Measurements from ENCODE around the gene CCDC18. TPM values are rescaled to one million over a fixed set of nuclear protein-coding genes. Genes with fewer than 3 reads are reported as not detected.
"Not testable (repeated sequence)": the region's sequence is repeated elsewhere in the genome, so short reads cannot be mapped to it uniquely, and the experiment has no call there.

CCDC18 gene
- total RNA-seq, 1 experiment from 2014 or later = 10.5 TPM

DNA sequence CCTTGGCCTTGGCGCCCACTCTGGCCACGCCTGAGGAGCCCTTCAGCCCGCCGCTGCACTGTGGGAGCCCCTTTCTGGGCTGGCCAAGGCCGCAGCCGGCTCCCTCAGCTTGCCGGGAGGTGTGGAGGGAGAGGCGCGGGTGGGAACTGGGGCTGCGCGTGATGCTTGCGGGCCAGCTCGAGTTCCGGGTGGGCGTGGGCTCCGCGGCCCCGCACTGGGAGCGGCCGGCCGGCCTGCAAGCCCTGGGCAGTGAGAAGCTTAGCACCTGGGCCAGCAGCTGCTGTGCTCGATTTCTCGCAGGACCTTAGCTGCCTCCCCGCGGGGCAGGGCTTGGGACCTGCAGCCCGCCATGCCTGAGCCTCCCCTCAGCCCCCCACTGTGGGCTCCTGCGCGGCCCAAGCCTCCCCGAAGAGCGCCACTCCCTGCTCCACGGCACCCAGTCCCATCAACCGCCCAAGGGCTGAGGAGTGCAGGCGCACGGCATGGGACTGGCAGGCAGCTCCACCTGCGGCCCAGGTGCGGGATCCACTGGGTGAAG, 10.3 kb upstream of the CCDC18 start:
- not testable (repeated sequence) for DNase-seq (ENCODE audit: extremely low read depth, low read depth)

GRCh38 chr1:93171549-93172034, 8.9 kb upstream of the CCDC18 start:
- no peak for DNase-seq (ENCODE audit: extremely low read depth, low read depth)

- no peak for DNase-seq (ENCODE audit: extremely low read depth, low read depth)
Observed at GRCh38 chr1:93172778-93173177, 7.7 kb upstream of the CCDC18 start.

DNA sequence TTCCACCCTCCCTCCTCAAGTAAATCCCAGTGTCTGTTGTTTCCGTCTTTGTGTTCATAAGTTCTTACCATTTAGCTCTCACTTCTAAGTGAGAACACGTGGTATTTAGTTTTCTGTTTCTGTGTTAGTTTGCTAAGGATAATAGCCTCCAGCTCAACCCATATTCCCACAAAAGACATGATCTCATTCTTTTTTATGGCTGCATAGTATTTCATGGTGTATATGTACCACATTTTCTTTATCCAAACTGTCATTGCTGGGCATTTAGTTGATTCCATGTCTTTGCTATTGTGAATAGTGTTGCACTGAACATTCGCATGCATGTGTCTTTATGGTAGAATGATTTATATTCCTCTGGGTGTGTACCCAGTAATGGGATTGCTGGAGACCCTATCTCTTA, 5.9 kb upstream of the CCDC18 start:
- not testable (repeated sequence) for DNase-seq (ENCODE audit: extremely low read depth, low read depth)

GRCh38 chr1:93177991-93178390, 2.5 kb upstream of the CCDC18 start:
- DNase-seq (ENCODE audit: extremely low read depth, low read depth) = no peak

GRCh38 chr1:93178418-93178817, 2.1 kb upstream of the CCDC18 start:
- no peak for DNase-seq (ENCODE audit: extremely low read depth, low read depth)

DNA sequence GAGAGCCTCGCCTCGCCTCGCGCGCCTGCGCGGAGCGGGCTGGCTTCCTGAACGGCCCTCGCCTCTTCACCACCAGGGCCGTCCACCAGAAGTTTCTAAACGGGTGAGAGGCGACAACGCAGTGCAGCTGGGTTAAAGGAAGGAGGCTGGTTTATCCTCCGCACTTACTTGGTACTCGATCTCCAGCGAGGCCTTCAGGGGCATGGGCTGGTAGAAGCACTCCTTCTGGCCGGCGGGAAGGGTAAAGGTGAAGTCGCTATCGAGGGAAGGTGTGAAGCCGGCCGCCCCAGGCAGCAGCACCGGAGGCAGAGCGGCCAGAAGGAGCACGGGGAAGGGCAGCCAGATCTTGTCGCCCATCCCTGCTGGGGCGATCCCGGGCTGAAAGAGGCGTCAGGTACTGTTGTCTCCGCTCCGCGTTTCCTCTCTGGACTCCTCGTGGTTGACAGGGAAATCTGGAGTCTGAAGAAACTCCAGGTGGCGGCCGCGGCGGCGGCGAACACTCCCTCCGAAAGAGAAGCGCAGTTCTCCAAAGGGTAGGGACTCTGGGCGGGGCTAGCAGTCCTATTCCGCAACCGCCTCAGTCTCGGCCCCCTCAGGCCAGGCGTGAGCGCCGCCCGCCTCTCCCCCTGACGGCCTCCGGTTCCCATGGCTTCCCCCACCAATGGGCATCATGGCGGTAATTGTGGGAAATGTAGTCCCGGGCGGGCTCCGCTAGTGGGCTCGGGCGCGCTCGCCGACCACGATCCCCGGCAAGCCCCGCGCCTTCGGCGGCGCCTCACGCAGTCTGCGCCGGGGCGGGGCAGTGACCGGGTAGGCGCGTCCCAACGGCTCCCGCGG, 420 bp upstream of the CCDC18 start, which contains the start of gene TMED5:
Gene TMED5 (minus strand): TSS at position 528 of the 837 bp plus-strand sequence. CDS start 171 bp downstream, at position 357.
- peak; percentile 96 for DNase-seq (ENCODE audit: extremely low read depth, low read depth)

DNA sequence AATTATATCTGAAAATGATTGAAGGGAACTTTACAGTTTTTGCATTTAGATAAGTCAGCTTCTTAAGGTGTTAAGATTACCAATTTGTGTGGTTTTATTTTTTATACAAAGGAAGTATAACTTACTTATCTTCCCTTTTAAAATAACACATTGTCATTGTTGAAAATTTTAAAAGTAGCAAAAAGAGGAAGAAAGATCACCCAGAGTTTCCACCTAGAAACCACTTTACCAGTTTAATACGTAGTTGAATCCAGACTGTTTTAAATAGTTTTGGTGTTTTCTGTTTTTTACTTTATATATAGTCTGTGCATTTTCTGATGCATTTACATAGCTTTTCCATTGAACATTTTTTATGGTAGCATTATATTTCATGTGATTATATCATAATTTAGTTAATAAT, 6.1 kb downstream of the CCDC18 start:
- DNase-seq (ENCODE audit: extremely low read depth, low read depth) = no peak

DNA sequence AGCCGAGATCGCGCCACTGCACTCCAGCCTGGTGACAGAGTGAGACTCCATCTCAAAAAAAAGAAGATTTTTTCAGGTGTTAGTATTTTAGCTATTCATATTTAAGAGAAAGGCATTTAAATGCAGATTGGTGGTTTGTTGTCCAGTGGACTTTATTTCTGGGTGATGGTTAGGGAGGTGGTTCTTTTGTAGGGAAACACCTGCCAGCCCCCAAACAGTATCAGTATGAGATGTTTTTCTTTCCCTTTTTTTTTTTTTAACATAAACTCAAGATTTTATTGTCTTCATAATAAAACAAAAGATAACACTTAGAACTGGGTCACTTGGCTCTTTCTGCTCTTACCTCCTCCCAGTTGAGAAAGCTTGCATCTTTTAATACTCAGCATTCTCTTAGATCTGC, 9.9 kb downstream of the CCDC18 start:
- DNase-seq (ENCODE audit: extremely low read depth, low read depth) = no peak

GRCh38 chr1:93194231-93194990, 13.9 kb downstream of the CCDC18 start:
- no peak for DNase-seq (ENCODE audit: extremely low read depth, low read depth)

DNA sequence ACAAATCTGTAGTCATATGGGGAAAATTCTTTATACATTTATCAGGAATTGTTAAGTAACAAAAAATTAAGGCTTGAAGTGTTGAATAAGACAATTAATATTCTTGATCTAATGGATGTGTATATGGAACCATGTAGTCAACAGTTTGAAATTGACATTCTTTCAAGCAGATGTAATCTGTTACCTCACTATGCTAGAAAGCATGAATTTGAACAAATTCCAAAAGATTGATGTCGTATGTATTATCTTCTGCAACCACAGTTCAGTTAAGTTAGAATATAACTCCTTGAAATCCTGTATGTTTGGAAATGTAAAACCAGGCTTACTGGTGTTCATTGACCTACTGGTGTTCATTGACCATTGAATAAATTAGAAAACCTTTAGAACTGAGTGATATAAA, 16.1 kb downstream of the CCDC18 start:
- DNase-seq (ENCODE audit: extremely low read depth, low read depth) = no peak

- DNase-seq (ENCODE audit: extremely low read depth, low read depth) = no peak
Observed at GRCh38 chr1:93199150-93199549, 18.6 kb downstream of the CCDC18 start.

- DNase-seq (ENCODE audit: extremely low read depth, low read depth) = no peak
Observed at GRCh38 chr1:93200086-93200620, 19.6 kb downstream of the CCDC18 start.

GRCh38 chr1:93200714-93201113, 20.2 kb downstream of the CCDC18 start:
- DNase-seq (ENCODE audit: extremely low read depth, low read depth) = no peak

DNA sequence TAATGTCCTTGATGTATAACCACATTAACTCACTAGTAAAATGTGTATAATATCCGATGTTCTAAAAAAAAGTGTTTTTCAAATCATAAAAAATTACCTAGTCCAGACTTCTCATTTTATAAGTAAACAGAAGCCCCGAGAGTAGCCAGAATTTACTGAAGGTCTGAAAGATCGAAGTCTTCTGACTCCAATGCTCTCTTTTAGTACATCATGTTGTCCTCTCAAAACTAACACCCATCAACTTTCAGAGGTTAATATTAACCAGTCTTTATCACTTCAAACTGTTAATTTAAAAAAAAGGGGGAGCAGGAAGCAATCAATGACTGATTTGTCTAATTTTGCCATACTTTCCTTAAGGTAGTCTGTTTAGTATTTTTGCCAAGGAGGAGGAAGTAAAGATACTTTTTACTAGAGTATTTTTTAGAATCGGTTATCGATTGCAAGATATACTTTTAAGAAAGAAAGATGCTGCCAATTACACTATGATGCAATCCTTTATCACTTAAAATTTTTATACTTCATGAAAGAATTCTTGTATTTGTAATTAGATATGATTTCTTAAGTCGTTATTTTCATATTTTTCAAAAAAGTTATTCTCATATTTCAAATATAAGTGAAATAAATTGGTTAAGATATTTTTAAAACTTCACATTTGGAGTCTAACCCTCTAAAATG, 25.5 kb downstream of the CCDC18 start:
- no peak for DNase-seq (ENCODE audit: extremely low read depth, low read depth)

DNA sequence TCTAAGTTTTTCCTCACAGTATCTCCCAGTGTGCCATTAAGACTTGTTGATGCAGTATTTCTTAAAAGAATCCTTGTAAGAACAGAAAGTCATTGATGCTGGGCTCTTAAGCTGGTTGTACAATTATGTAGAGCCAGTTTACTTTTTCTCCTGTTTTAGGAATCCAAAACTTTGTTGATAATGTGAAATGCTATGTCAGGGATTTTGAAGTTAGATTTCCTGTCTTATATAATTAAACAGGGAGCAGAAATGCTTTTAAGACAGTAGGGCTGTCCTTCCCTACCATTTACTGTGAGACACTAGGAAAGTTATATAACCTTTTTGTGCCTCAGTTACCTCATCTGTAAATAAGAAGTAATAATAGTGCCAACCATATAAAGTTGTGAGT, 26.0 kb downstream of the CCDC18 start:
- DNase-seq (ENCODE audit: extremely low read depth, low read depth) = no peak

GRCh38 chr1:93207211-93207610, 26.7 kb downstream of the CCDC18 start:
- no peak for DNase-seq (ENCODE audit: extremely low read depth, low read depth)

DNA sequence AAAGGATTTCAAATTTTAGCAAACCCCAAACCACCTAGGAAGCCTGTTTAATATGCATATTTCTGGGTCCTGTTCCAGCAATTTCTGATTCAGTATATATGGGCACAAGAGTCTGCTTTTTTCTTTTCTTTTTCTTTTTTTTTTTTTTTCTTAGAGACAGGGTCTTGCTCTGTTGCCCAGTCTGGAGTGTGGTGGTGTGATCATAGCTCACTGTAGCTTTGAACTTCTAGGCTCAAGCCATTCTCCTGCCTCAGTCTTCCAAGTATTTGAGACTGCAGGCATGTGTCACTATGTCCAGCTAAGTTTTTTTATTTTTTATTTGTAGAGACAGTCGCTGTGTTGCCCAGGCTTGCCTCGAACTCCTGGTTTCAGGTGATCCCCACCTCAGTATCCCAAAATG, 34.8 kb downstream of the CCDC18 start:
- no peak for DNase-seq (ENCODE audit: extremely low read depth, low read depth)

DNA sequence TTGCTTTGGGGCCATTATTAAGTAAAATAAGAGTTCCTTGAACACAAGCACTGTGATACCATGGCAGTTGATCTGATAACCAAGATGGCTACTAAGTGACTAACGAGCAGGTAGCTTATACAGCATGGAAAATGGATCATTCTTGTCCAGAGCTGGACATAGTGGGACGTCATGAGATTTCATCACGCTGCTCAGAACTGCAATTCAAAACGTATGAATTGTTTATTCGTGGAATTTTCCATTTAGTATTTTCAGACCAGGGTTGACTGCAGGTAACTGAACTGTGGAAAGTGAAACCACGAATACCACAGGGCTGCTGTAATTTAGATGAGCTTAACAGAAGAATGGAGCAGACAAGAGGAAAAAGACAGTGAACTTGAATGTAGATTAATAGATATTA, 38.9 kb downstream of the CCDC18 start:
- DNase-seq (ENCODE audit: extremely low read depth, low read depth) = no peak

GRCh38 chr1:93220716-93221115, 40.2 kb downstream of the CCDC18 start:
- DNase-seq (ENCODE audit: extremely low read depth, low read depth) = not testable (repeated sequence)

DNA sequence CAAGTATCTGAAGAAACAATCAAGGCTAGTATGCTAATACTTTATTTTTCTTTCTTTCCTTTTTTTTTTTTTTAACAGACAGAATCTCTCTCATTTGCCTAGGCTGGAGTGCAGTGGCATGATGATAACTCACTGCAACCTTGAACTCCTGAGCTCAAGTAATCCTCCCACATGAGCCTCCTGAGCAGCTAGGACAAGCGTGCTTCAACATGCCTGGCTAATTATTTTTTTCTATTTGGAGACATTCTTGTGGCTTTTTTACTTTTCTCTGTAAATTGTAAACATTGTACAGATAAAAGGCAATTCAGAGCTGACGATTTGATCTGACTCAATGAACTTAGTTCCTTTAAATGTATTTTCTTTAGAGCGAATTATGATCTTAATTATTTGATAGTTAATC, 41.4 kb downstream of the CCDC18 start:
- DNase-seq (ENCODE audit: extremely low read depth, low read depth) = no peak

All from NCI-H460 (cell line).